Endothelial cell of umbilical vein (primary cell): ENCODE measurements around the gene SCN1B. TPM values are rescaled to one million over a fixed set of nuclear protein-coding genes. Genes with fewer than 3 reads are reported as not detected.

Experiments
- BruUV-seq: library from RNA; stranded (reverse); fragments of 400-500 nt; replicated peaks from 2 replicates; lab custom pipeline; 2021; lab: Mats Ljungman, UMichigan
- CTCF ChIA-PET: fragments of 300-600, 350-600 bp; sonication (Branson Sonifier 250); formaldehyde crosslinking; loops from one replicate; lab custom pipeline; 2021; ENCODE audit warnings: antibody characterized with exemption, inconsistent platforms; lab: Charles Lee
- POLR2A ChIA-PET: fragments of 300-600, 350-600 bp; sonication (Branson Sonifier 250); formaldehyde crosslinking; loops from one replicate; lab custom pipeline; 2021; ENCODE audit warnings: antibody characterized with exemption, inconsistent platforms; lab: Charles Lee
- DNase-seq: peaks from one replicate; pipeline ENCODE4 v3.0.0-alpha.2; 2011; ENCODE audit warnings: low read depth, low spot score
- FAIRE-seq: peaks from 2 replicates; lab custom pipeline; 2011; peaks lifted over from hg19 to GRCh38; lab: Jason Lieb, UNC
- H2AFZ ChIP-seq: 2 replicates; pipeline ENCODE4 v1.6.0; 2012; ENCODE audit warnings: low read depth, low read length, control low read depth, inconsistent platforms
- H3K27ac ChIP-seq: 2 replicates; pipeline ENCODE4 v1.5.1; 2011; ENCODE audit warnings: low read depth, mild to moderate bottlenecking, control low read depth, low read length, moderate library complexity; ENCODE audit not compliant: insufficient read depth
- H3K27me3 ChIP-seq, 2 experiments: 2 replicates each; pipeline versions ENCODE4 v1.6.0 to v1.6.1; 2011; ENCODE audit warnings: low read length in 2 of 2, mixed read lengths in 1 of 2; ENCODE audit not compliant: control insufficient read depth in 2 of 2, insufficient read depth in 2 of 2
- H3K36me3 ChIP-seq, 2 experiments: 2 replicates in 1 of 2; 3 replicates in 1 of 2; pipeline ENCODE4 v1.5.1; 2011; ENCODE audit warnings: low read length in 2 of 2, mild to moderate bottlenecking in 1 of 2, moderate library complexity in 1 of 2; ENCODE audit not compliant: control insufficient read depth in 2 of 2, insufficient read depth in 2 of 2; ENCODE audit errors: extremely low read depth in 1 of 2
- H3K4me1 ChIP-seq: 3 replicates; pipeline ENCODE4 v1.5.1; 2011; ENCODE audit warnings: mild to moderate bottlenecking, low read length; ENCODE audit not compliant: control insufficient read depth, insufficient read depth; ENCODE audit errors: extremely low read depth
- H3K4me2 ChIP-seq: 2 replicates; pipeline ENCODE4 v1.6.1; 2011; ENCODE audit warnings: low read length, control low read depth, mixed read lengths; ENCODE audit not compliant: insufficient read depth
- H3K4me3 ChIP-seq, 3 experiments: fragments of 200-600 bp in 1 of 3; sonication (generic), shearing (Covaris generic) in 1 of 3; replicated peaks in 1 of 3; 2 replicates each; pipeline ENCODE4 v1.5.1; 2011 to 2016; ENCODE audit warnings: control low read depth in 3 of 3, low read length in 3 of 3, mild to moderate bottlenecking in 2 of 3, inconsistent platforms in 1 of 3, low read depth in 1 of 3, moderate library complexity in 1 of 3; ENCODE audit not compliant: insufficient read depth in 1 of 3
- H3K79me2 ChIP-seq: 2 replicates; pipeline ENCODE4 v1.6.0; 2012; ENCODE audit warnings: low read length, inconsistent platforms; ENCODE audit not compliant: control insufficient read depth, insufficient read depth
- H3K9ac ChIP-seq: replicated peaks from 2 replicates; pipeline ENCODE3; 2011; ENCODE audit warnings: low read length, control low read depth; ENCODE audit not compliant: insufficient read depth; ENCODE audit errors: extremely low read depth
- H3K9me1 ChIP-seq: replicated peaks from 3 replicates; pipeline ENCODE4 v1.6.0; 2011; ENCODE audit warnings: mild to moderate bottlenecking, low read length; ENCODE audit not compliant: control insufficient read depth, insufficient read depth; ENCODE audit errors: extremely low read depth
- H3K9me3 ChIP-seq: replicated peaks from 2 replicates; pipeline ENCODE4 v1.5.1; 2012; ENCODE audit warnings: low read length, inconsistent platforms; ENCODE audit not compliant: control insufficient read depth, insufficient read depth
- H4K20me1 ChIP-seq: replicated peaks from 2 replicates; pipeline ENCODE3; 2011; ENCODE audit warnings: mild to moderate bottlenecking, low read length; ENCODE audit not compliant: control insufficient read depth, insufficient read depth; ENCODE audit errors: extremely low read depth
- CTCF ChIP-seq, 2 donors: IDR thresholded peaks; 1 replicate in 1 of 2; 2 replicates in 1 of 2; pipeline ENCODE4 v1.5.1; 2011; ENCODE audit warnings: low read length in 2 of 2, mild to moderate bottlenecking in 2 of 2, moderate library complexity in 2 of 2, control low read depth in 1 of 2, inconsistent platforms in 1 of 2, low read depth in 1 of 2; ENCODE audit not compliant: insufficient read depth in 1 of 2; ENCODE audit errors: extremely low read depth in 1 of 2
- EZH2 ChIP-seq: IDR thresholded peaks from 2 replicates; pipeline ENCODE4 v1.6.1; 2012; ENCODE audit warnings: borderline replicate concordance, low read depth, mild to moderate bottlenecking, moderate library complexity, low read length, inconsistent platforms; ENCODE audit not compliant: severe bottlenecking
- FOS ChIP-seq: IDR thresholded peaks from 2 replicates; pipeline ENCODE4 v1.6.1; 2011; ENCODE audit warnings: mild to moderate bottlenecking, low read length, moderate library complexity, borderline replicate concordance; ENCODE audit not compliant: insufficient read depth
- GATA2 ChIP-seq: IDR thresholded peaks from 2 replicates; pipeline ENCODE4 v1.7.0; 2011; ENCODE audit warnings: low read depth, mild to moderate bottlenecking, moderate library complexity, mixed read lengths, low read length; ENCODE audit not compliant: insufficient read length, insufficient read depth
- JUN ChIP-seq: IDR thresholded peaks from 2 replicates; pipeline ENCODE4 v1.6.1; 2011; ENCODE audit warnings: borderline replicate concordance, low read depth; ENCODE audit not compliant: insufficient read length, insufficient read depth
- MAX ChIP-seq: IDR thresholded peaks from 2 replicates; pipeline ENCODE4 v1.6.1; 2011; ENCODE audit not compliant: insufficient read depth, insufficient read length
- MYC ChIP-seq: IDR thresholded peaks from one replicate; pipeline ENCODE4 v1.6.1; 2011; ENCODE audit warnings: mild to moderate bottlenecking, low read depth, low read length
- POLR2A ChIP-seq: IDR thresholded peaks from 2 replicates; pipeline ENCODE4 v1.6.1; 2012; ENCODE audit warnings: low read depth, mild to moderate bottlenecking, control low read depth, low read length
- POLR2AphosphoS5 ChIP-seq: IDR thresholded peaks from 2 replicates; pipeline ENCODE4 v1.6.1; 2012; ENCODE audit warnings: low read depth, mild to moderate bottlenecking, control low read depth, low read length, moderate library complexity; ENCODE audit not compliant: insufficient read depth
- dilution Hi-C: fragments of 300-500 bp; cut with MboI; formaldehyde crosslinking; loops from one replicate; pipeline ENCODE4 v1.15.0; 2019; ENCODE audit warnings: low sequenced_read_pairs; ENCODE audit not compliant: extremely low pct_ligation_motif_present
- intact Hi-C: fragments of 100-400 bp; cut with micrococcal nuclease; formaldehyde crosslinking; loops from one replicate; pipeline ENCODE4 v1.10.0; 2022
- polyA plus RNA-seq, 4 experiments: library from polyadenylated mRNA; depleted of rRNA in 3 of 4; stranded (reverse) in 3 of 4; unstranded in 1 of 4; fragments of >200 nt; gene quantifications; 2 replicates each; pipeline versions ENCODE4 v1.2.1 to v1.2.3, GENCODE V29; 2011 to 2012; ENCODE audit warnings: missing spikeins in 1 of 4
- total RNA-seq: library from RNA; stranded (reverse); gene quantifications from 2 replicates; pipeline ENCODE4 v1.2.3, GENCODE V29; 2021

The SCN1B gene
- total and polyA plus RNA-seq, 2 donors (not counting 3 experiments of a cell fraction or from before 2014, with no cell fraction given), result 11.2 to 14.2 TPM

GRCh38 chr19:35027009-35027408 lies 3.3 kb upstream of the SCN1B start:
- Histone ChIP-seq H3K4me2 (no peak overlapping the region), H3K9me1 (no peaks in the 10 kb centered on the region), H3K4me3 (no peak overlapping the region), H3K36me3 (peaks cover 3 to 47% of the 10 kb centered on the region in 2 experiments), H3K27me3 (no peaks in the 10 kb centered on the region), H3K9ac (no peak overlapping the region), H3K4me1 (peaks cover 2% of the 10 kb centered on the region), H2AFZ (no peak overlapping the region), H3K9me3 (no peaks in the 10 kb centered on the region), H3K79me2 (no peaks in the 10 kb centered on the region), H3K27ac (no peak overlapping the region), H4K20me1 (no peaks in the 10 kb centered on the region)
- FAIRE-seq (no peak), DNase-seq (no peak)
- TF ChIP-seq POLR2AphosphoS5, result no peak
- no peak for TF ChIP-seq MYC
- no peak for TF ChIP-seq MAX
- no peak for TF ChIP-seq POLR2A
- no peak for TF ChIP-seq GATA2
- TF ChIP-seq FOS, result no peak
- no peak for TF ChIP-seq EZH2
- no peak for TF ChIP-seq JUN
- no peak for TF ChIP-seq CTCF (IDR thresholded peaks at IDR 0.05; ENCODE audit: extremely low read depth in 1 of 2, insufficient read depth in 1 of 2, low read depth in 1 of 2, low read length in 2 of 2)
- dilution Hi-C loops, result no loop called here
- intact Hi-C loops, result no loop called here
- ChIA-PET POLR2A (no interaction called here), CTCF (interaction anchor here (0.8 to 2.0 kb wide), 5 partner anchors 11 to 186 kb away, joined by 3 to 8 read pairs (median 3); no protein-coding TSS in a partner anchor)
- BruUV-seq, result no TSS peak
